ENCODE results near the gene RNF180.

Gene RNF180, protein sequence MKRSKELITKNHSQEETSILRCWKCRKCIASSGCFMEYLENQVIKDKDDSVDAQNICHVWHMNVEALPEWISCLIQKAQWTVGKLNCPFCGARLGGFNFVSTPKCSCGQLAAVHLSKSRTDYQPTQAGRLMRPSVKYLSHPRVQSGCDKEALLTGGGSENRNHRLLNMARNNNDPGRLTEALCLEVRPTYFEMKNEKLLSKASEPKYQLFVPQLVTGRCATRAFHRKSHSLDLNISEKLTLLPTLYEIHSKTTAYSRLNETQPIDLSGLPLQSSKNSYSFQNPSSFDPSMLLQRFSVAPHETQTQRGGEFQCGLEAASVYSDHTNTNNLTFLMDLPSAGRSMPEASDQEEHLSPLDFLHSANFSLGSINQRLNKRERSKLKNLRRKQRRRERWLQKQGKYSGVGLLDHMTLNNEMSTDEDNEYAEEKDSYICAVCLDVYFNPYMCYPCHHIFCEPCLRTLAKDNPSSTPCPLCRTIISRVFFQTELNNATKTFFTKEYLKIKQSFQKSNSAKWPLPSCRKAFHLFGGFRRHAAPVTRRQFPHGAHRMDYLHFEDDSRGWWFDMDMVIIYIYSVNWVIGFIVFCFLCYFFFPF

DNA sequence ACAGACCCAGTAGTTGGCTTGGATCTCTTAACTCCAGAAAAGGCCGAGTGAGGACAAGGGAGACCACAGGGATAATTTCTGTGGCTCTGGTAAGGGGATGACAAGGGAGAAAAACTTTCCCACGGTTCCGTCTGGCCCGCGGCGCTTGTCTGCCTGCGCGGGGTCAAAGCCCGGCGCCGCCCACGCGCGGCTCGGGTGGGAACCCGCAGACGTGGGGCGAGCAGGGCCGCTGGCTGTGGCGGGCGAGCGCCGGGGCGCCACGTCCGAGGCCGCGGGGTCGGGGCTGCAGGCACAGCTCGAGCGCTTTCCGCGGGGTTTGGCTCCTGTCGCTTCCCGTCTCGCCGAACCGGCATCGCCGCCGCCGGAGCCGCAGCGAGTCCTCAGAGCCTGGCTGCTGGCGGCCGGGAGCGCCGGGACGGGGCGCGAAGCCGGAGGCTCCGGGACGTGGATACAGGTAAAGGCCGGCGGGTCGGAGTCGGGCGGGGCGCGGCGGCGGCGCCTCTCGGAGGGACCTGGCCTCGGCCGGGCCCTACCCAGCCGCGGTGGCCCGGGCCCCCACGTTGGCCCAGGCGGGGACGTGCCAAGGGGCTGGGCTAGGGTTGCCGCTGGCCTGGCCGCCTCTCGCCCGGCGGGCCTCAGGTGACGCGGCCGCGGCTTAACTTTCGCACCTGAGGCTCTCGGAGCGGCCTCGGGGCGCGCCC, at the start of gene RNF180:
RNF180 (plus strand) TSS at position 344 of the 701 bp plus-strand sequence. CDS start 34,965 bp downstream, outside the sequence.
- no peak for DNase-seq (ENCODE audit: low read depth, low spot score)

DNA sequence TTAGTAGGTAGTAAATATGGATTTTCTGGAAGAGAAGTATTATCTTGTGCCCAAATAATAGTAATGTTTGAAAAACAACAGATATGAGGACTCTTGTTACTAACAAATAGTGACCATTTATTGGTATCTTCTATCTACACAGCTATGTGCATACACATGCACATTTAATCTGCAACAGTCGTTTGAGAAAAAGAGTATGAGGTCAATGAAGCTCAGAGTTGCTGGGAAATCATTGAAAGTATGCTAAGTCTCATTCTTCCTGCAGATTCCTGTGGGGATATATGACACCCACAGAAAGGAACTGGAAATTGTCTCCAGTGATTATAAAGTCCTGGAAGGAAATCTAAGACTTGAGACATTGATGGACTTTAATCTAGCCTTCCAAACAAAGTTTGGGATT, 40.1 kb upstream of the RNF180 start:
- no peak for DNase-seq (ENCODE audit: low read depth, low spot score)

DNA sequence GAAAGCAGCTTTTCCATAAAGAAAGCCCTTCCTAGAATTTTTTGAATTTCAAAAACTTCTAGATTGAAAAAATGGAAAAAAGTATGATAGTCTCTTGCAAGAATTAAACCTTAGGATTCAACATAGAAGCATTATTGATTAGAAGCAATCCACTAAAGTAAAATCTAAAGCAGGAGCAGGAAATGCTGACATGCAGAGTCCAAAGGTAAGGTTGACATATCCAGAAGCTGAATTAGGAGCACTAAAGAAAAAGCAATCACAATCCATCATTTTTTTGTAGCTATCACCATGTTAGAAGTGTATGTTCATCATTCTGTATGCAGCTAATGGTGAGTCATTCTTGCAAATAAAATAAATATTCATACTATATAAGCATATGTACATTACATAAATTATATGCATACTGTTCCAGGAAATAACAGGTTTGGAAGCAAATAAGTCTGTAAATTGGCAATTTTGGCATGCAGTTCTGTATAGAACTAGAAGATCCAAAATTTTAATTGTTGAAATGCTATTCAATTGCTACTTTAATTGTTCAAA, 39.4 kb upstream of the RNF180 start:
- no peak for DNase-seq (ENCODE audit: low read depth, low spot score)

DNA sequence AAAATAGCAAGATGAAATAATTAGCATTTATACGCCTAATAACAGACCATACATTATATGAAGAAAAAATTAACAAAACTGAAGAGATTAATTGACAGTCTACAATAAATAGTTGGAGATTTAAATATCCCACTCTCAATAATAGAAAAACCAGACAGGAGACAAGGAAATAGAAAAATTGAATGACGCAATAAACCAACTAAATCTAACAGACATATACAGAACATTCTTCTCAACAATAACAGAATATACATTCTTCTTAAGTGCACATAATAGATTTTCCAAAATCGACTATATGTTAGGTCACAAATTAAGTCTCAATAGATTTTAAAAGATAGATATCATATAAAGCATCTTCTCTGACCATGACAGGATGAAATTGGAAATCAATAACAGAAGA, 25.6 kb upstream of the RNF180 start:
- no peak for DNase-seq (ENCODE audit: low read depth, low spot score)

DNA sequence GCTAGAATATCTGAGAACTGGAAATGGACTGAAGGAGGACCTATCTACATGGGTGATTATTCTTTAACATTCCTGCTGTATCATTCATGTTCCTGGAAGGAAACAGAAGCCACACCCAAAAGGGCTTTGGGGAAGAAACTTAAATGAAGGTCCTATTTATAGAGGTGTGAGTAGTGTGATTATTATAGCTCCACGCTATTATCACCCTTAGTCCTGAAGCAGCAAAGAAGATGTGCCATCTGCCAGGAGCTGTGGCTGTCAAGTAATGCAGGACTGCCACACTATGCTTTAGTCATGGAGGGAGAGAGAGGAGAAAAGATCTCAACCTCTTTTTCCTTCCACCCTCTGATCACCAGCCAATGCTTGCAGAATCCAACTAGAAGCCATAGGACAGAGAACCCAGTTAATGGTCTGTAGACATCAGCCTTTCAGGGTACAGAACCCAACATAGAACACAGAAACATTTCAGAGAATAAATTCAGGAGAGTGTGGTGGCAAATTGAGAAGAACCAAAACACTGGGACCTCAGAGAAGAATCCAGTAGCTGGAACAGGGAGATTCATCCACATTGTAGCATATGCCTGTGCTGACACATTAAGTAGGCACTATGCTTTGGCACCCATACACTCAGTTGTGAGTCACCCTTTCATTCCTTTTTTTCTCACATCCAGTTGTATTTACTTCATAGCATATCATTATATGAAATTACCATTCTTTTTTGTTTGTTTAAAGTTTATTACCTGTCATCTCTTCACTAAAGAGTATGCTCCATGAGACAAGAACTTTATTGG, 21.0 kb upstream of the RNF180 start:
- no peak for DNase-seq (ENCODE audit: low read depth, low spot score)

DNA sequence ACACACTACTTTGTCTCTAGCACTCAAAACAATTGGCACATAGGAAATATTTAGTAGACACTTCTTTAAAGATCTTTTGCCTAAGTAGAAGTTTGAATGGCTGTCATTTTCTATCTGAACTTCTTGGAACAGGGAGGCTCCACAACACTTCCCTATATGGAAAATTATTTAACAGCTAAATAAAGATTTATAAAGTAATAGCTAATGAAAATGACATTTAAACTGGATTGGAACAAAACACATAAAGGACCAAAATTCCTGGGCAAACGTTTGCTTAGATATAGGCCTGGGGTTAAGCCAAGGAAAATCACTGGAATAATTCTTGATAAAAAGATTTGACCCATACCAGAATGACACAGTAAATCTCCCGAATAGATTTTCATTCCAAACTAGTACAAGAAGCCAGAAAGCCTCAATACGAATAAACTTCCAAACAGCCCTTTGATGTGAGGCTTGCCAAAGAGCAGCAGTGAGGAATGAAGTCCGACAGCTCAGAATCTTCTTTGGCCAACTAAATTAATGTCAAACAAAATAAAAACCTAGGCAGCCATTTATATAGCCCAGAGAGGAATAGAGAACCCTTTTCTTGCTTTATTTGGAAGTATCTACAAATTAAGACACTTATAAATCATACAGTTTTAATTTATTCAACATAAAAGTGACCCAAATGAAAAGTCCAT, 20.3 kb upstream of the RNF180 start:
- no peak for DNase-seq (ENCODE audit: low read depth, low spot score)

DNA sequence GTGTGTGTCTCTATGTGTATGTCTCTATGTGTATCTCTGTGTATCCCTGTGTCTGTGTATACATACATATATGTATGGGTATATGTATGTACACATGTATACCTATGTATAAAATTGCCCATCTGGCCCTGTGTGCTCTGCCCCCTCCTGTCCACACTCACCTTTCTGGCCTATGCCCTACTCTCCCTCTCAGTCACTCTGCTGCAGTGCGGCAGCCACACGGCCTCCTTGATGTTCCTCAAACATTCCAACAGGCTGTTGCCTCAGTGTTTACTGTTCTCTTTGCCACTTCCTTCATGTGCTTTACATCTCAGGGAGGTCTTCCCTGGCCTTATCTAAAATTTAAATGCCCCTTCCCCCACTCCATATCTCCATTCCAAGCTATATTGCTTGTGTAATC, 18.3 kb upstream of the RNF180 start:
- no peak for DNase-seq (ENCODE audit: low read depth, low spot score)

DNA sequence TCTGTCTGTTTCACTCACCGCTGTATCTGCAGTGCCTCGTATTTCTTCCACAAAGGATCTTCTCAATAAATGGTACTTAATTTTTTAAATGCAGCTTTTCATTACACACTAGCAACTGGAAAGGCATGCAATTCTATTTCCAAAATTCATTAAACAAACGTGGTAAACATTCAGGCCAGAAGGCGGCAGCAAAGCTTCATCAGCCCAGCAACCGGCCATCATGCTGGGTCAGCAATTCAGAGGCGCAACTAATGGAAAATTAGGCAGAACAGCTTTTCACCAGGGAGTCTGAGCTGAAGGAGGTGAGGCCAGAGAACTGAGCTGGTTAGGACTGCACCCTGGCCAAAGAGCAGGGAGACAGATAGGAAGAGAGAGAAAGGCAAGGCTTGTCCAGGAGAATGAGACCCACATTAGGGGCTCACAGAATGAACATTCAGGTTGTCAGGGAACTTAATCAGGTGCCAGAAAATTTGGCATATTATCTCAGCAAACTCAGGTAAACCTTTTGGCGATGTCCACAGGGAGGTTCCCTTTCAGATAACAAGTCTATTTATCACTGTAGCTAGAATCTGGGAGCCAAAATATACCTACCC, 17.7 kb upstream of the RNF180 start:
- peak; percentile 13 for DNase-seq (ENCODE audit: low read depth, low spot score)

DNA sequence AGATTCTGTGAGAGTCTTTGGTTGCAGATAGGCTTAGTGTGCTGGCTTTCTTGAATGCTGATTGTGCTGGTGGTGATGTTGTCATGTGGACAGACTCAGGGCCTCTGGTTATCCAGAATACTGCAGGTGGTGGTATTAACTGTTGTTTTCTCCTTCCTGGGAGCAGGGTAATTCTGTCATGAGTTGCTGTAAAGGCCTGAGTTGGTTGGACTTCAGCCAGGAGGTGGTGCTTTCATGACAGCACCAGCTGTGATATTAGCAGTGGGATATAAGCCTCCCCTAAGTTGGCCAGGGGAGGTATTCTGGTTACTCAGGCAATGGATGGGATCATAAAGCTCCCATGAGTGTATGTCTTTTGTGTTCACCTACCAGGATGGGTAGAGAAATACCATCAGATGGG, 16.4 kb upstream of the RNF180 start:
- DNase-seq (ENCODE audit: low read depth, low spot score) = no peak

DNA sequence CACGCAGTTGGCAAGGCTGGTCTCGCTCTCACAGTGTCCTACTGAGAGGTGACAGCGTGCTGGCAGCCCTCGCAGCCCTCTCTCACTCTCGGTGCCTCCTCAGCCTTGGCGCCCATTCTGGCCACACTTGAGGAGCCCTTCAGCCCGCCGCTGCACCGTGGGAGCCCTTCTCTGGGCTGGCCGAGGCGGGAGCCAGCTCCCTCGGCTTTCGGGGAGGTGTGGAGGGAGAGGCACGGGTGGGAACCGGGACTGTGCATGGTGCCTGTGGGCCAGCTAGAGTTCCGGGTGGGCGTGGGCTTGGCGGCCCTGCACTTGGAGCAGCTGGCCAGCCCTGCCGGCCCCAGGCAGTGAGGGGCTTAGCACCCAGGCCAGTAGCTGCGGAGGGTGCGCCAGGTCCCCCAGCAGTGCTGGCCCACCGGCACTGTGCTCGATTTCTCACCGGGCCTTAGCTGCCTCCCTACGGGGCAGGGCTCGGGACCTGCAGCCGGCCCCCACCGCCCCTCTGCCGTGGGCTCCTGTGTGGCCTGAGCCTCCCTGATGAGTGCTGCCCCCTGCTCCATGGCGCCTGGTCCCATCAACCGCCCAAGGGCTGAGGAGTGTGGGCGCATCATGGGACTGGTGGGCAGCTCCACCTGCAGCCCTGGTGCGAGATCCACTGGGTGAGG, 15.7 kb upstream of the RNF180 start:
- DNase-seq (ENCODE audit: low read depth, low spot score) = no peak

DNA sequence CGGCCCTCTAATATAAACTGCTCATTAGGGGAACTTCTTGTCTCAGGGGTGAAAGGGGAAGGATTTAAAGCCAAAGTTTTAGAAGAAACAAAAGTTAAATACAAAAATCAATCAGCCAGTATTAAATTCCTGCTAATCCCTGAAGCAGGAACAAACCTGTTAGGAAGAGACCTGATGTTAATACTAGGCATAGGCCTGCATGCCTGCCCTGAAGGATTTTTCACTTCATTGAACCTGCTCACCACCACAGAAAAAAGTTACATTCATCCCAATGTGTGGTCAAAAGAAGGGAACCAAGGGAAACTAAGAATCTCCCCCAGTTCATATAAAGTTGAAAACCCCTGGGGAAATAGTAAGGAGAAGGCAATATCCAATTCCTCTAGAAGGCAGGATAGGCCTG, 9.4 kb upstream of the RNF180 start:
- DNase-seq (ENCODE audit: low read depth, low spot score) = no peak

DNA sequence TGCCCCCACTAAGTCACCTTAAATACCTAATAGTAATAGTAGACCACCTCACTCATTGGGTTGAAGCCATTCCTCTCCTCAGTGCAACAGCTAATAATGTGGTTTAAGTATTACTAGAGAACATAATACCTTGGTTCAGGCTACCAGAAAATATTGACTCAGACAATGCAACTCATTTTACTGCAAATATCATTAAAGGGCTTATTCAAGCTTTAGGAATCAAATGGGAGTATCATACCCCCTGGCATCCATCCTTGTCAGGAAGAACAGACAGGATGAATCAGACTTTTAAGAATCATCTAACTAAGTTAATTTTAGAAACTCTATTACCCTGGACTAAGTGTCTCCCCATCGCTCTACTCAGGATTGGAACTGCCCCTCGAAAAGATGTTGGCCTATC, 6.8 kb upstream of the RNF180 start:
- no peak for DNase-seq (ENCODE audit: low read depth, low spot score)

DNA sequence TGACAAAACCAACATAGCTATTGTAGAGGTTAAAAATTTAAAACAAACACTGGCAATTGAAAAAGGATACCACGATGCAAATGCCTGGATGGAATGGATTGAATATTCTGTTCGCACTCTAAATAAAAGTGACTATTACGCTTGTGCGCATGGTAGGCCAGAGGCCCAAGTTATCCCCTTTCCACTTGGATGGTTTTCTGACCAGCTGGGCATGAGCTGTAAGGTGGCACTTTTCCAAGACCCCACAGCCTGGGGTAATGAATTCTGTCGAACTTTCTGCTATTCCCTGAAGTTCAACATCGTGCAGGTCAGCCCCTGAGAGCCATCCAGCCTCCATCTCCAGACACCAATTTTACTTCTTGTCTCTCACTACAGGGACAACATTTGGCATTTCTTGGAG, 5.4 kb upstream of the RNF180 start:
- no peak for DNase-seq (ENCODE audit: low read depth, low spot score)

DNA sequence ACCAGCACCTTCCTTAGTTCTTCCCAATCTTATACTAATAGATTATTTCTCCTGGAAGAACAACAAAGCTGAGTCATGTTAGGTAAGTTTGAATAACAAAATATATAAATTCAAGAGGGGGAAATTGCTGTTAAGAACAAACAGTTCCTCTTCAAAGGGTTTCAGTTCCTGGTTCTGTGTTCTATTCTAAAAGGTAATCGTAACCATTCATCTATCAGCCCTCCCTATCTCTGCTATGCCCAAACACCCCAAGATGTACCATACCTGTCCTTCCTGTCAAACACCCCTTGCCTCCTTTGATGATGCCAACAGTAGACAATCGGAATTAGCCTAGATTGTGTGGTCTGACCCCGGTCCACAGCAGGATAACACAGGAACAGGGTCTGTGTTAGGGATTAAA, 4.2 kb upstream of the RNF180 start:
- no peak for DNase-seq (ENCODE audit: low read depth, low spot score)

DNA sequence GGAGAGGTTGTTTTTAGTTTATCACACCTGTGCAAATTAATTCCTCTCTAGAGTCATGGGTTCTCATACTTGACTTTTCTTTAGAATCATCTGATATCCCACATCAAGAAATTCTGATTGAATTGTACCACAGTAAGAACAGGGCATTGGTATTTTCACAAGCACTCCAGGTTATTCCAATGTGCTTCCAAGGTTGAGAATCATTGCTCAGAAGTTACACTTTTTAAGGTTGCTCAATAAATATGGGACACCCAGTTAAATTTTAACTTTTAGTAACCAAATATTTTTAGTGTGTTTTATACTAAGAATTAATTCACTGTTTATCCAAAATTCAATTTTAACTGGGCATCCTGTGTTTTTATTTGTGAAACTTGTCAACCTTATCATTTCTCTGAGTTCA, 2.5 kb upstream of the RNF180 start:
- DNase-seq (ENCODE audit: low read depth, low spot score) = no peak

DNA sequence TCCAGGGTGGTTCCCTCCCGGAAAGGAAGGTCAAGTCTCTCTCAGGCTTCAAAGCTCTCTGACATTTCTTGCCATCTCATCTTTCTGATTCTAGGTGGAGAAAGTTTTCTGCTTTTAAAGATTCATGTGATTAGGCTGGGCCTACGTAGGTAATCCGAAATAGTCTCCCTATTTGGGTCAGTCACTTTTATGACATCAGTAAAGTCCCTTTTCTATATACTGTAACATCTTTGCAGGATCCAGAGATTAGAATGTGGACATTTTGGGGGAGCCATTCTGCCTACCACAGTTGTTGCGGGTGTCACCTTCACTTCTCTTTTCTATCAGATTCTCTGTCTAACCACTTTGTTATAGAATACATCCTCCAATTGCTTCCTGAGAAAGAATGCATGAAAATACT, 1.9 kb upstream of the RNF180 start:
- no peak for DNase-seq (ENCODE audit: low read depth, low spot score)

DNA sequence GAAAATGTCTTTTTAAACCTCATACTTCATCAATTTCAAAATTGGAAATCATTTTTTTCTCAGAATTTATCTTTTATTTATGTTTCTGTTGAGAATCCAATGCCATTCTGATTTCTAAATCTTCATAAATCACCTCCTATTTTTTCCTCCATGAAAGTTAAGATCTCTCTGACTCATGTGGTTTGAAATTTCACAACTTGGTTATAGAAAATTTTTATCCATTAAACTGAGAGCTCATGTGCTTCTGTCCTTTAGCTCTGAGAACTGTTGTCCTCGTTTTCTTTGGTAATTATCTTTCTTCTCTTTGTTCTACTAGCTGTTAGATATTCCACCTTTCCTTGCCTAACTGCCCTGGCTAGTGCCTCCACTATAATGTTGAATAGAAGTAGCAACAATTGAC, 1.5 kb upstream of the RNF180 start:
- DNase-seq (ENCODE audit: low read depth, low spot score) = no peak

DNA sequence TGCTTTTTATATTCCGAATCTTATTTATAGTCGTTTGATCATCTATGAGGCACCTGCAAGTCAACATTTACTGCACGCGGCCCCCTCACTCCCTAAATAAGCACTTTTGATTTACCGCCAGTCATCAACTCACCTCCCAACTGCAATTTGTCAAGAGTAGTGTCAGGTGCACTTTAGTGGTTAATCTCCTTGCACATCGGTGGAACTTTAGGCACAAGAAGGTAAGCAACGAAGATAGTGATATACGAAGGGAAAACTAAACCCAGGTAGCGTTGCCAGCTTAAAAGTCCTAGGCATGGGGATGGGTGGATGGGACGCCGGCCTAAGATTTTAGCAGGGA, 513 bp upstream of the RNF180 start:
- no peak for DNase-seq (ENCODE audit: low read depth, low spot score)

DNA sequence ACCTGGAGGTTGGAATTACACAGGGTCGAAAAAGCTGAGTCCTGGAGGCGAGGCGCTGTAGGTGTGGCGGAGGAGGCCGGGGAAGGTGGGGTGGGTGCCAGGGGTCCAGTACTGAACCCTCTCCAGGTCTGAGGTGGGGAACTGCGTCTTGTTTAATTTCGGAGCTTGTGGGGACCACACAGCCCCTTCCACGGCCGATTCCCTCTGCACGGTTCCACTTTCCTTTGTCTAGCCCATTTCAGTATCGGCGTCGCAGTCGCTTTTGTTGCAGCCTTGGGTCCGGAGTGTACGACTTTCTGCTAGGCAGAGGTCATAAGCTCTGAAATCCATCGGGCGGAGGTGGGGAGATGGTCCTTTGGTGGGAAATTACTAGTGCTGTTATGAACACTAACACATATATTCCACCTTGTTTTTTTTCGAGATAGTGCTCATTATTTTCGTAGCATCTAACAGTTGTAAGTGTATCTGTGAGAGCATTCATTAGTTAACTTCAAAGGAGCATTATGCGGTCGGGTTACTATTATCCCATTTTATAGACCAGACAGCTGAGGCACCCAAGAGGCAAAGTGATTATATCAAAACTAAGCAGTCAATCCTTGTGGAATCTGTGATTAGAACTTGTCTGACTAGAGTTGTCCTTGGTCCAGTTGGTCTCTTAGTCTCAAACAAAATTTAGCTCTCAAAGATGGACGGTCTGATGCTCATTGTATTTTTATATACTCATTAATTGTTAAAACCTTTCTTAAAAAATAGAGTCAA, 737 bp downstream of the RNF180 start:
- DNase-seq (ENCODE audit: low read depth, low spot score) = no peak

DNA sequence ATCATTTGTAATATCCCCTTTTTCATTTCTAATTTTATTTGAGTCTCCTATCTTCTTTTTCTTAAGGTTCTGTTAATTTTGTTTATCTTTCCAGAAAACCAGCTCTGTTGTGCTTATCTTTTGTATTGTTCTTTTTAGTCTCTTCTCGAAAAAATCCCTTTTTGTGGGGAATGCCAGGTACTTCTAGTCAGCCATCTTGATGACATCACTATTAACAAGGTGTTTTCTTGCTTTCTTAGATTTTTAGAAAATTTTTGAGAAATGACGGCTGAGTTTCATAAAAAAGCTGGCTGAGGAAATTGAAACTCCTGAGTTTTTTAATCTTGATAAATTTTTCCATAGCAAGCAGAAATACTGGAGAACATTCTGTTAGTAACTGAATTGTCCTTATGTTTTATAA, 10.7 kb downstream of the RNF180 start:
- DNase-seq (ENCODE audit: low read depth, low spot score) = no peak

Data from smooth muscle cell of the brain vasculature (primary cell).